Neural cell (in vitro differentiated cells): Measurements from ENCODE around the gene RABL2A. TPM values are rescaled to one million over a fixed set of nuclear protein-coding genes. Genes with fewer than 3 reads are reported as not detected.
"Not testable (repeated sequence)": the region's sequence is repeated elsewhere in the genome, so short reads cannot be mapped to it uniquely, and the experiment has no call there.

Experiments used
- H2AFZ ChIP-seq: fragments of 200-600, 300-800 bp; sonication (generic), shearing (Covaris generic); 2 replicates; pipeline ENCODE4 v1.6.0; 2014; ENCODE audit warnings: low read depth, mild to moderate bottlenecking, antibody characterized with exemption, low read length, moderate library complexity
- H3F3A ChIP-seq: fragments of 200-600 bp; shearing (Covaris generic); 2 replicates; pipeline ENCODE4 v1.6.1; 2016; ENCODE audit warnings: mild to moderate bottlenecking, moderate library complexity, mixed read lengths, antibody characterized with exemption, low read length; ENCODE audit not compliant: insufficient read depth, poor library complexity, severe bottlenecking
- H3K27ac ChIP-seq: fragments of 200-600, 300-800 bp; sonication (generic), shearing (Covaris generic); 2 replicates; pipeline ENCODE4 v1.5.1; 2014; ENCODE audit warnings: mild to moderate bottlenecking, low read length, moderate library complexity
- H3K27me3 ChIP-seq: fragments of 300-800, 200-600 bp; sonication (generic), shearing (Covaris generic); 2 replicates; pipeline ENCODE4 v1.6.0; 2014; ENCODE audit warnings: mild to moderate bottlenecking, low read depth, low read length, moderate library complexity; ENCODE audit not compliant: insufficient read depth
- H3K36me3 ChIP-seq: fragments of 300-800, 200-600 bp; sonication (generic), shearing (Covaris generic); 2 replicates; pipeline ENCODE4 v1.5.1; 2014; ENCODE audit warnings: mild to moderate bottlenecking, antibody characterized with exemption, low read length, moderate library complexity; ENCODE audit not compliant: insufficient read depth
- H3K4me2 ChIP-seq: fragments of 300-800, 200-600 bp; sonication (generic), shearing (Covaris generic); 2 replicates; pipeline ENCODE4 v1.6.0; 2014; ENCODE audit warnings: mild to moderate bottlenecking, low read length
- H3K4me3 ChIP-seq: fragments of 300-800, 200-600 bp; sonication (generic), shearing (Covaris generic); 2 replicates; pipeline ENCODE4 v1.5.1; 2014; ENCODE audit warnings: mild to moderate bottlenecking, low read length, moderate library complexity
- H3K79me2 ChIP-seq: fragments of 200-600 bp; shearing (Covaris generic); replicated peaks from 2 replicates; pipeline ENCODE4 v1.6.0; 2014; ENCODE audit warnings: mild to moderate bottlenecking, low read length, moderate library complexity; ENCODE audit not compliant: insufficient read depth
- H3K9ac ChIP-seq: fragments of 300-800, 200-600 bp; sonication (generic), shearing (Covaris generic); 2 replicates; pipeline ENCODE4 v1.6.1; 2016; ENCODE audit warnings: mild to moderate bottlenecking, low read length, mixed read lengths
- H3K9me2 ChIP-seq: fragments of 200-600 bp; shearing (Covaris generic); 2 replicates; pipeline ENCODE4 v1.6.1; 2016; ENCODE audit warnings: mild to moderate bottlenecking, low read length, mixed read lengths; ENCODE audit not compliant: insufficient read depth
- H3K9me3 ChIP-seq: fragments of 200-600, 300-800 bp; sonication (generic), shearing (Covaris generic); 2 replicates; pipeline ENCODE4 v1.6.1; 2016; ENCODE audit warnings: mild to moderate bottlenecking, mixed run types, low read length, moderate library complexity, mixed read lengths
- H4K20me1 ChIP-seq: fragments of 200-600 bp; shearing (Covaris generic); 2 replicates; pipeline ENCODE4 v1.6.1; 2016; ENCODE audit warnings: mild to moderate bottlenecking, mixed run types; ENCODE audit not compliant: insufficient read depth
- EP300 ChIP-seq: fragments of 450-650 bp; conservative IDR thresholded peaks from 2 replicates; pipeline ENCODE4 v1.6.1; 2014; ENCODE audit warnings: antibody characterized with exemption, mild to moderate bottlenecking, moderate library complexity; ENCODE audit not compliant: poor library complexity, severe bottlenecking
- EZH2 ChIP-seq: fragments of 200-600, 300-800 bp; shearing (Covaris generic), sonication (generic); IDR thresholded peaks from 2 replicates; pipeline ENCODE4 v1.6.1; 2014; ENCODE audit warnings: antibody characterized with exemption, low read length, borderline replicate concordance, mild to moderate bottlenecking; ENCODE audit not compliant: insufficient read depth, poor library complexity, severe bottlenecking
- MXI1 ChIP-seq: fragments of 450-650 bp; conservative IDR thresholded peaks from 2 replicates; pipeline ENCODE4 v1.6.1; 2014; ENCODE audit warnings: antibody characterized with exemption, mild to moderate bottlenecking; ENCODE audit not compliant: poor library complexity, severe bottlenecking
- POLR2AphosphoS5 ChIP-seq: IDR thresholded peaks from 2 replicates; pipeline ENCODE4 v1.6.1; 2012
- RAD21 ChIP-seq: fragments of 450-650 bp; conservative IDR thresholded peaks from 2 replicates; pipeline ENCODE4 v1.6.1; 2014; ENCODE audit warnings: antibody characterized with exemption, mild to moderate bottlenecking, moderate library complexity
- SMC3 ChIP-seq: fragments of 450-650 bp; conservative IDR thresholded peaks from 2 replicates; pipeline ENCODE4 v1.6.1; 2014; ENCODE audit warnings: antibody characterized with exemption, mild to moderate bottlenecking, moderate library complexity; ENCODE audit not compliant: poor library complexity
- TAF1 ChIP-seq: IDR thresholded peaks from 2 replicates; pipeline ENCODE4 v1.6.1; 2012; ENCODE audit warnings: low read depth
- polyA plus RNA-seq: library from polyadenylated mRNA; depleted of rRNA; stranded (reverse); fragments of >200 nt; gene quantifications from 2 replicates; pipeline ENCODE4 v1.2.3, GENCODE V29; 2014
- TF ChIP-seq, protein P1 (sequence below): fragments of 450-650 bp; IDR thresholded peaks from 2 replicates; pipeline ENCODE4 v1.5.1; 2014; ENCODE audit warnings: antibody characterized with exemption, mild to moderate bottlenecking, moderate library complexity; ENCODE audit not compliant: poor library complexity, severe bottlenecking
- TF ChIP-seq, protein P2 (sequence below): IDR thresholded peaks from 2 replicates; pipeline ENCODE4 v1.6.1; 2012; ENCODE audit warnings: borderline replicate concordance

RABL2A gene
- polyA plus RNA-seq, 1 donor from 2014 or later = 17.9 TPM

DNA sequence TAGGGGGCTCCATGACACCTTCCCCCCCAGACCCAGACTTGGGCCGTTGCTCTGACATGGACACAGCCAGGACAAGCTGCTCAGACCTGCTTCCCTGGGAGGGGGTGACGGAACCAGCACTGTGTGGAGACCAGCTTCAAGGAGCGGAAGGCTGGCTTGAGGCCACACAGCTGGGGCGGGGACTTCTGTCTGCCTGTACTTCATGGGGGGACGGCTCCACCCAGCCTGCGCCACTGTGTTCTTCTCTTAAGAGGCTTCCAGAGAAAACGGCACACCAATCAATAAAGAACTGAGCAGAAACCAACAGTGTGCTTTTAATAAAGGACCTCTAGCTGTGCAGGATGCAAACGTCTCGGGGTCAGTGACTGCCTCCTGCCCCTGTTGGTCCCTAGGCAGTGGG is 28.3 kb upstream of the RABL2A start:
- H3F3A ChIP-seq, H3K27ac ChIP-seq, H3K9ac ChIP-seq, H3K79me2 ChIP-seq, H3K9me2 ChIP-seq, H4K20me1 ChIP-seq, H3K36me3 ChIP-seq, H3K9me3 ChIP-seq, H3K27me3 ChIP-seq, H3K4me3 ChIP-seq, H2AFZ ChIP-seq, H3K4me2 ChIP-seq: not testable (repeated sequence)

DNA sequence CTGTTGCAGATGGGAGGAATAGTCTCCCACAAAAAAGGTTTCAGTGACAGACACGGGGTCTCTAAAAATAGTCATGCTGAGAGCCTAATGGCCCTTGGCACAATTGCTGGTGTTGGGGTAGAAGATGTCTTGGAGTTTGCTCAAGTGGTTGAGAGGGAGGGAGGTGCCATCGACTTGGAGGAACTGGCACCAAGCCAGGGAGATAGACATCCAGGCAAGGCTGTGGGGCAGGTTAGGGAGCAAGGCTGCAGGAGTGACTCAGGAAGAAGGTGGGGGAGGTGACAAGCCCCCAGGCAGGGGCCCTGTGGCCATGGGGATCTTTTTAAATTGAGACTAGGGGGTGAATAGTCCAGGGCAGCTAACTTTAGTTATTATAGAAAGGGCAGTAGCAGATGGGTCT is 27.9 kb upstream of the RABL2A start:
- H3K4me2 ChIP-seq, H3K79me2 ChIP-seq, H3K27me3 ChIP-seq, H3K27ac ChIP-seq, H2AFZ ChIP-seq, H4K20me1 ChIP-seq, H3K9me2 ChIP-seq, H3F3A ChIP-seq, H3K4me3 ChIP-seq, H3K36me3 ChIP-seq, H3K9ac ChIP-seq, H3K9me3 ChIP-seq: not testable (repeated sequence)

DNA sequence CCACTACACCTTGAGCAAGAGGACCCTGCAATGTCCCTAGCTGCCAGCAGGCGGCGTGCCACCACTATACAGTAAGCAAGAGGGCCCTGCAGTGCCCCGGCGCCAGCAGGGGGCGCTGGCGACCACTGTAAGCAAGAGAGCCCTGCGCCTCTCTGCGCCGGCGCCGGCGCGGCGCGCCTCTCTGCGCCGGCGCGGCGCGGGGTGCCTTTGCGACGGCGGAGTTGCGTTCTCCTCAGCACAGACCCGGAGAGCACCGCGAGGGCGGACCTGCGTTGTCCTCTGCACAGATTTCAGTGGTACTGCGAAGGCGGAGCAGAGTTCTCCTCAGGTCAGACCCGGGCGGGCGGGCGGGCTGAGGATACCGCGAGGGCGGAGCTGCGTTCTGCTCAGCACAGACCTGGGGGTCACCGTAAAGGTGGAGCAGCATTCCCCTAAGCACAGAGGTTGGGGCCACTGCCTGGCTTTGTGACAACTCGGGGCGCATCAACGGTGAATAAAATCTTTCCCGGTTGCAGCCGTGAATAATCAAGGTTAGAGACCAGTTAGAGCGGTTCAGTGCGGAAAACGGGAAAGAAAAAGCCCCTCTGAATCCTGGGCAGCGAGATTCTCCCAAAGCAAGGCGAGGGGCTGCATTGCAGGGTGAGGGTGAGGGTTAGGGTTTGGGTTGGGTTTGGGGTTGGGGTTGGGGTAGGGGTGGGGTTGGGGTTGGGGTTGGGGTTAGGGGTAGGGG is 24.9 kb upstream of the RABL2A start:
- H4K20me1 ChIP-seq, H2AFZ ChIP-seq, H3K79me2 ChIP-seq, H3K27me3 ChIP-seq, H3K4me2 ChIP-seq, H3F3A ChIP-seq, H3K9me3 ChIP-seq, H3K9ac ChIP-seq, H3K27ac ChIP-seq, H3K9me2 ChIP-seq, H3K36me3 ChIP-seq: not testable (repeated sequence)
- TF ChIP-seq POLR2AphosphoS5 = peak; percentile 11
- peak; percentile 67 for TF ChIP-seq SMC3
- TF ChIP-seq RAD21 = peak; percentile 66
- TF ChIP-seq, protein P1, sequence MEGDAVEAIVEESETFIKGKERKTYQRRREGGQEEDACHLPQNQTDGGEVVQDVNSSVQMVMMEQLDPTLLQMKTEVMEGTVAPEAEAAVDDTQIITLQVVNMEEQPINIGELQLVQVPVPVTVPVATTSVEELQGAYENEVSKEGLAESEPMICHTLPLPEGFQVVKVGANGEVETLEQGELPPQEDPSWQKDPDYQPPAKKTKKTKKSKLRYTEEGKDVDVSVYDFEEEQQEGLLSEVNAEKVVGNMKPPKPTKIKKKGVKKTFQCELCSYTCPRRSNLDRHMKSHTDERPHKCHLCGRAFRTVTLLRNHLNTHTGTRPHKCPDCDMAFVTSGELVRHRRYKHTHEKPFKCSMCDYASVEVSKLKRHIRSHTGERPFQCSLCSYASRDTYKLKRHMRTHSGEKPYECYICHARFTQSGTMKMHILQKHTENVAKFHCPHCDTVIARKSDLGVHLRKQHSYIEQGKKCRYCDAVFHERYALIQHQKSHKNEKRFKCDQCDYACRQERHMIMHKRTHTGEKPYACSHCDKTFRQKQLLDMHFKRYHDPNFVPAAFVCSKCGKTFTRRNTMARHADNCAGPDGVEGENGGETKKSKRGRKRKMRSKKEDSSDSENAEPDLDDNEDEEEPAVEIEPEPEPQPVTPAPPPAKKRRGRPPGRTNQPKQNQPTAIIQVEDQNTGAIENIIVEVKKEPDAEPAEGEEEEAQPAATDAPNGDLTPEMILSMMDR = peak; percentile 90
- peak overlapping the region; percentile 53 for H3K4me3 ChIP-seq

DNA sequence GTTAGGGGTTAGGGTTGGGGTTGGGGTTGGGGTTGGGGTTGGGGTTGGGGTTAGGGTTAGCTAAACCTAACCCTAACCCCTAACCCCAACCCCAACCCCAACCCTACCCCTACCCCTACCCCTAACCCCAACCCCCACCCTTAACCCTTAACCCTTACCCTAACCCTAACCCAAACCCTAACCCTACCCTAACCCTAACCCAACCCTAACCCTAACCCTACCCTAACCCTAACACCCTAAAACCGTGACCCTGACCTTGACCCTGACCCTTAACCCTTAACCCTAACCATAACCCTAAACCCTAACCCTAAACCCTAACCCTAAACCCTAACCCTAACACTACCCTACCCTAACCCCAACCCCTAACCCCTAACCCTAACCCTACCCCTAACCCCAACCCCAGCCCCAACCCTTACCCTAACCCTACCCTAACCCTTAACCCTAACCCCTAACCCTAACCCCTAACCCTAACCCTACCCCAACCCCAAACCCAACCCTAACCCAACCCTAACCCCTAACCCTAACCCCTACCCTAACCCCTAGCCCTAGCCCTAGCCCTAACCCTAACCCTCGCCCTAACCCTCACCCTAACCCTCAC is 24.1 kb upstream of the RABL2A start:
- H3K27me3 ChIP-seq = no peaks in the 10 kb centered on the region
- no peaks in the 10 kb centered on the region for H3K9me2 ChIP-seq
- no peaks in the 10 kb centered on the region for H3K79me2 ChIP-seq
- H3K9me3 ChIP-seq = no peaks in the 10 kb centered on the region
- H3K9ac ChIP-seq = no peak overlapping the region
- no peak overlapping the region for H3K4me2 ChIP-seq
- no peak for TF ChIP-seq EZH2
- no peak for TF ChIP-seq RAD21
- TF ChIP-seq POLR2AphosphoS5 = no peak
- no peak for TF ChIP-seq EP300
- TF ChIP-seq, protein P2, sequence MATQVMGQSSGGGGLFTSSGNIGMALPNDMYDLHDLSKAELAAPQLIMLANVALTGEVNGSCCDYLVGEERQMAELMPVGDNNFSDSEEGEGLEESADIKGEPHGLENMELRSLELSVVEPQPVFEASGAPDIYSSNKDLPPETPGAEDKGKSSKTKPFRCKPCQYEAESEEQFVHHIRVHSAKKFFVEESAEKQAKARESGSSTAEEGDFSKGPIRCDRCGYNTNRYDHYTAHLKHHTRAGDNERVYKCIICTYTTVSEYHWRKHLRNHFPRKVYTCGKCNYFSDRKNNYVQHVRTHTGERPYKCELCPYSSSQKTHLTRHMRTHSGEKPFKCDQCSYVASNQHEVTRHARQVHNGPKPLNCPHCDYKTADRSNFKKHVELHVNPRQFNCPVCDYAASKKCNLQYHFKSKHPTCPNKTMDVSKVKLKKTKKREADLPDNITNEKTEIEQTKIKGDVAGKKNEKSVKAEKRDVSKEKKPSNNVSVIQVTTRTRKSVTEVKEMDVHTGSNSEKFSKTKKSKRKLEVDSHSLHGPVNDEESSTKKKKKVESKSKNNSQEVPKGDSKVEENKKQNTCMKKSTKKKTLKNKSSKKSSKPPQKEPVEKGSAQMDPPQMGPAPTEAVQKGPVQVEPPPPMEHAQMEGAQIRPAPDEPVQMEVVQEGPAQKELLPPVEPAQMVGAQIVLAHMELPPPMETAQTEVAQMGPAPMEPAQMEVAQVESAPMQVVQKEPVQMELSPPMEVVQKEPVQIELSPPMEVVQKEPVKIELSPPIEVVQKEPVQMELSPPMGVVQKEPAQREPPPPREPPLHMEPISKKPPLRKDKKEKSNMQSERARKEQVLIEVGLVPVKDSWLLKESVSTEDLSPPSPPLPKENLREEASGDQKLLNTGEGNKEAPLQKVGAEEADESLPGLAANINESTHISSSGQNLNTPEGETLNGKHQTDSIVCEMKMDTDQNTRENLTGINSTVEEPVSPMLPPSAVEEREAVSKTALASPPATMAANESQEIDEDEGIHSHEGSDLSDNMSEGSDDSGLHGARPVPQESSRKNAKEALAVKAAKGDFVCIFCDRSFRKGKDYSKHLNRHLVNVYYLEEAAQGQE = no peak
- TF ChIP-seq, protein P1 = no peak
- no peak for TF ChIP-seq TAF1
- no peak for TF ChIP-seq SMC3
- TF ChIP-seq MXI1 = no peak
- no peaks in the 10 kb centered on the region for H4K20me1 ChIP-seq
- no peaks in the 10 kb centered on the region for H3K36me3 ChIP-seq
- no peak overlapping the region for H3K4me3 ChIP-seq
- no peaks in the 10 kb centered on the region for H3F3A ChIP-seq
- no peak overlapping the region for H3K27ac ChIP-seq
- H2AFZ ChIP-seq = no peak overlapping the region
